DMS153 treated with DMSO at 0.1 percent for 48 hours (cell line): Measurements from ENCODE around the gene RIPOR1.
A peak's percentile ranks its signal among the peaks of the same experiment; 100 is the strongest.
"Not testable (repeated sequence)": the region's sequence is repeated elsewhere in the genome, so short reads cannot be mapped to it uniquely, and the experiment has no call there.

Experiments used
- DNase-seq: peaks from one replicate; lab custom pipeline; 2025; ENCODE audit not compliant: unreplicated experiment; lab: John Stamatoyannopoulos, UW

Gene RIPOR1

DNA sequence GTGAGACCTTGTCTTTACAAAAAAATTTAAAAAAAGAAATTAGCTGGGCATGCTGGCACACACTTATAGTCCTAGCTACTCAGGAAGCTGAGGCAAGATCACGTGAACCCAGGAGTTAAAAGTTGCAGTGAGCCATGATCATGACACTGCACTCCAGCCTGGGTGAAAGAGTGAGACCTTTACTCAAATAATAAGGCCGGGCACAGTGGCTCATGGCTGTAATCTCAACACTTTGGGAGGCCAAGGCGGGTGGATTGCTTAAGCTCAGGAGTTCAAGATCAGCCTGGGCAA lies 11.5 kb upstream of the RIPOR1 start:
- no peak for DNase-seq

DNA sequence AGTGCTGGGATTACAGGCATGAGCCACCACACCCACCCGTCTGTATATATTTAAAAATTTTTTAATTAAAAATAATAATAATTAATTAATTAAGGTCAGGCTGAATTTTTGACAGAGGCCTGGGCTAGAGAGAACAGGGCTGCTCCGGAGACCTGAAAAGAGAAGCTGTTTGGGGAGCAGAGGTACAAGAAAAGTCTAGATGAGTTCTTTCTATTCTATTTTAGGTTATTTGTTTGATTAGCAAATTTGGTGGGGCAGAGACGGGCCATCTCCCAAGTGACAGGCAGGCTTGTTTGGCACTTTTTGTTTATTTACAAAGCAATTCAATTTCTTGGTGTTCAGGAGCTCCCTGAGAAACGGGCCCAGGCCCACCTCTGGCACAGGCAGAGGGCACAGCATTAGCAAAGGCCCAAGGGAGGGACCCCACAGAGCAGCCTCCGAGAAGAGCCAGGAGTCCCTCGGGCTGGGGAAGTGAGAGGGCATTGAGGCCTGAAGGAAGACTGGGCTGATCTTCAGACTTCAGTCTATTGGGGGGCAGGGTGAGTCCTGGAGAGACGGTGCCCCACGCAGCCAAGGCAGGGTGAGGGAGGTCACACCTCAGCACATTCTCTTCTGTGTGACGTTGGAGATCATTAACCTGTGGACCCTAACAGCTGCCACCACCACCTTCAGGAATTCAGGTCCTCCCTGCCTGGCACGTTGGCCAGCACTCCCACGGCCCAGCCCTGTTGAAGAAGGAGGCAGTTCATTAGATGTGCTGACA lies 10.8 kb upstream of the RIPOR1 start:
- DNase-seq, result no peak

DNA sequence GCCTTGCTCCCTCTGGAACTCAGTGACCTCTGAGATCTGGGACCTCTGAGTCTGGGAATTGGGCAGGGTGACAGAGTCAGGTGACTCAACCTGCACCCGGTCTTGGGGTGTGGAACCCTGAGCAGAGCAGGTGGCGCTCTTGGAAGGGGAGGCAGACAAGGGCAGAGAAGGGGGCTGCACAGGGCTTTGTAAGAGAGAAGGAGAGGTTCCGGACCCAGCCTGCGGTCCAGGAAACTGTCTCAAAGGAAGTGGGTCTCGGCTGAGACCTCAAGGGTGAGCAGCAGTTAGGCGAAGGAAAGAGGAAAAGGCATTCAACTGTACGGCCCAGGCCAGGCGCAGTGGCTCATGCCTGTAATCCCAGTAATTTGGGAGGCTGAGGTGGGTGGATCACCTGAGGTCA lies 10.0 kb upstream of the RIPOR1 start:
- DNase-seq, result no peak

DNA sequence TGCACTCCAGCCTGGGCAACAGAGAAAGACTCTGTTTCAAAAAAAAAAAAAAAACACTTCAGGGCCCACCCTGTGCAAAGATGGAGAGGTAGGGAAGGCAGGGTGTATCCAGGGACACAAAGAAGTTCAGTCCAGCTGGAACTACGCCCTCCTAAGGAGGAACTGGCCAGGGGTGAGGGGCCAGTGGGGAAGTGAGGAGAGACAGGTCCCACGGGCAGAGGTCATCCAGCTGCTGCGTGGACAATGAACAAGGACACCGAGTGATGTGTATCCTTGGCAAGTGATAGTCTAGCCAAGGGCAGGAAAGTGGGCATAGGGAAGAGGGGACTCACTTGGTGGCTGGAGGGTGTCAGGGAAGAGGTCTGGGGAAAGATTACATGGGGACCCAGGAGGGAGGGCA lies 9.4 kb upstream of the RIPOR1 start:
- no peak for DNase-seq

DNA sequence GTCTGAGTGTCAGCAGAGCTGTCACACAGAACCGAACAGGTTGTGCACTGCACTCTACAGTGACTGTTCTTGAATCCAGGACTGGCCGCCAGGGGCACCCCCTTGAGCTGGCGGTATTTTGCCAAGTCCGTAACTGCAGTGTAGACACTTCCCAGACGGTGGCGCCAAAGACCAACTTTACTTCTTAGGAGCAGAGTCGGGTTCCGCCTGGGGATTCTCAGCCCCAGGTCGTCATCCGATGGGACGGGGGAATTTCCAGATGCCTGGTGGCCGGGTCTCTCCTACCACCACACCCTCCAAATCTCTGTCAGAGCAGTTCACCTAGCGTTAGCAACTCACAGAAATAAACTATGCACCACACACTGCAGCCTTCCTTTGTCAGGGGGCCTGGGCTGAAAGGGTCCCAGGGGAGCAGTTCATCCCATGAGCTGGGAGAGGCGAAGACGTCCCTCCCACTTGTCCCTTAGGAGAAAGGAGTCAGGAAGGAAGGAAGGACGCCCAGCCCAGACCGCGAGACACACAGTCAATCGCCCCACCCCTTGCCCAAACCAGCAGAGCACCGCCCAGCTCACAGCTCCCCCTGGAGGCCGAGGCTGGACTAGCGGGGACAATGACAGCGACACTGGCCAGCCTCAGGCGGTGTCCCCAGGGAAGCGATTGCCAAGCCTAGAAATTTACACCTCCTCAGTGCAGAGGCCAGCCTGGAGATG lies 7.4 kb upstream of the RIPOR1 start:
- peak; percentile 96 for DNase-seq

DNA sequence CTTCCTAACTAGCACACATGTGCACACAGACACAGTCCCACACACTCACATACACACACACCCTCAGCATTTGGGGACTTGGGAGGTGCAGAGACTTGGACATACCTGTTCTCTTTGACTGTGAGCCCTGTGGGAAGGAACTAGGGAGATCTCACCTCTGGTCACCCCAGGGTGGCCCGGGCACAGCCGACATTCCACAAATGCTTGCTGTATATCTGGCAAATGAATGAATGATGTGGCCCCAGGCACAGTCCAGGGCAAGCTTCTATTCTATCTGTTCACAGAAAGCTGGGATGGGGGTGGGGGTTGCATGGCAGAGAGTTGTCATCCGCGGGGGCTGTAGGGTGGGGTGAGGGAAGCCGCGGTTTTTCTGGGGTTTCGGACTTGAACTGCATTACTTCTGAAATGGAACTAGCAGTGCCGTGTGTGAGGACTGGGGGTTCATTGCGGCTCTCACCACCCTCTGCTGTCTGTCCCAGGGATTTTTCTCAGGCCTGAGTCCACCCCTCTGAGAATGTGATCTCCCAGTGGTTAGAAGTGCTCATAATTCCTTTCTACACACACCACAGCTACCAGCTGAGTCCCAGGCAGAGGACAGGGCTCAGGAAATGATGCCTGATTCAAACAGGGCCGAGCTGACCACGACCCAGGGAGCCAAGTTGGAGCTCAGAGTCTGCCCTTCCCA lies 3.3 kb upstream of the RIPOR1 start:
- DNase-seq, result no peak

DNA sequence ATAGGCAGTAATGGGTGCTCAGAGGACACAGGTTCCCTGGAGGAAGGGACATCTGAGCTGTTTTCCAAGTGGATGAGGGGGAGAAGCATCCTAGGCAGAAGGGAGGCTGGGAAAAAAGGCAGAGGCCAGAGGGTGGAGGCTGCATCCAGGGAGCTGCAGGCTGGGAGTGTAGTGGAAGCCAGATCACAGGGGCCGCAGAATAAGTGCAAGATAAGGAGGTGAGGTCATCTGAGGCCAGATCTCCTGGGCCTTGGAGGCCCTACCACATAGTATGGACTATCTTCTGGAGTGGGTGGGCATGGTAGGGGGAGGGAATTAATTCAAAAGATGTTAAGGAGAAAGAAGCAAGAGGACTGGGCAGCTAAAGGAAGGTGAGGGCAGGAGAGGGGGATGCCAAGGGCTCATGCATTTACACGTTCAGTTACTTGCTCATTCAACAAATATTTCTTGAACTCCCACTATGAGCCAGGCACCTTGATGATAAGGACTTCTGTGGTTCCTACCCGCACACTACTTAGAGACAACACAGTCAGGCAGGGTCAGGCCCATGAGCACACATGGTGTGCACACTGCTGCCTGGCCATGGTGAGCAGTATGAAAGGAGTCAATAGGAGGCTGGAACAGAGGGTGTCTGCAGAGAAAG lies 2.4 kb upstream of the RIPOR1 start:
- DNase-seq, result no peak

DNA sequence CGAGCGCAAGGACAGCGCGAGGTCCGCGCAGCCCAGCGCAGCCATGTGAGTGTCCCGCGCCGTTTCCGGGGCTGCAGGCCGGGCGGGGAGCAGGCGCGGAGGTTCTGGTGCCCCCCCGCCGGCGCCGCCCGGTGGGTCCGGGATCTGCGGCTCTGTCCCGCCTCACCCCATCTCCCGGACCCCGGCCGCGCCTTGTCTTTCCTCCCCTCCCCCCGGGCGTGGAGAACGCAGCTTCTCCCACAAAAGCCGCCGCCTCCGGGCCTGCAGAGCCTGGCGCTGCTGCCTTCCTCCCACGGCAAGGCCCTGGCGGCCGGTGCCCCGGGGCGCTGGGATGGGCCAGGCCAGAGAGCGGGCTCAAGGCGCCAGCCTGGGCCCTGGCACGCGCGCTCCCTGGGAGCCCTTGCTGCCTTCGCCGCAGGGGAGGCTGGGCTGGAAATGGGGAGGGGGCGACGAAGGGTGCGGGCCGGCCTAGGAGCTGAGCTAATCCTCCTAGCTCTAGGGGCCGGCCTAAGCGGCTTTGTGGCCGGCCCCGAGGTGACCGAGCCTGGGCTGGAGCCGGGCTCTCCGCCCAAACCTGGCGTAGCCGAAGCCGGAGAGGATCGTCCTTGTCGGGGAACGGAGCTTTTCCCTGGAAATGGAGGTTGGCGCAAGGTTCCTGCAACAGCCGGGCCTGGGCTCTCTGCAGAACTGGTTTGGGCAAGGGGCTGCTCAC lies 397 bp downstream of the RIPOR1 start:
- DNase-seq, result no peak

DNA sequence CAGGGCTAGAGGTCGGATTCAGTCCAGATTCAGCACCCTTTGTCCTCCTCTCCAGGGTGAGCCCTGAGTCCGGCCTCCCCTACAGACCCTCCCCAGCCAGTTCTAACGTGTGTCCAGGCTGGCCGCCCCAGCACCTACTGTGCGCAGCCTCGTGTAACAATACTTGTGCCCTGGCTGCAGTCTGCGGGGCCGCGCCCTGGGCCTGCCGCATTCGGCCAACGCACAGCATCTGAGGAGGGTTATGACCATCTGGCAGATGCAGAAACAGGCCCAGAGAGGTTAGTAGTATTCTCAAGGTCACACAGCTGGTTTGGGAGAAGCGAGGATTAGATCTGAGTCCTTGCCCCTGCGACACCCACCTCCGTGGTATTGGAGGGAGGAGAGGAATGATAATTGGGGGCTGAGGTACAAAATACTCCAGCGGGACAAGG lies 968 bp downstream of the RIPOR1 start:
- no peak for DNase-seq

DNA sequence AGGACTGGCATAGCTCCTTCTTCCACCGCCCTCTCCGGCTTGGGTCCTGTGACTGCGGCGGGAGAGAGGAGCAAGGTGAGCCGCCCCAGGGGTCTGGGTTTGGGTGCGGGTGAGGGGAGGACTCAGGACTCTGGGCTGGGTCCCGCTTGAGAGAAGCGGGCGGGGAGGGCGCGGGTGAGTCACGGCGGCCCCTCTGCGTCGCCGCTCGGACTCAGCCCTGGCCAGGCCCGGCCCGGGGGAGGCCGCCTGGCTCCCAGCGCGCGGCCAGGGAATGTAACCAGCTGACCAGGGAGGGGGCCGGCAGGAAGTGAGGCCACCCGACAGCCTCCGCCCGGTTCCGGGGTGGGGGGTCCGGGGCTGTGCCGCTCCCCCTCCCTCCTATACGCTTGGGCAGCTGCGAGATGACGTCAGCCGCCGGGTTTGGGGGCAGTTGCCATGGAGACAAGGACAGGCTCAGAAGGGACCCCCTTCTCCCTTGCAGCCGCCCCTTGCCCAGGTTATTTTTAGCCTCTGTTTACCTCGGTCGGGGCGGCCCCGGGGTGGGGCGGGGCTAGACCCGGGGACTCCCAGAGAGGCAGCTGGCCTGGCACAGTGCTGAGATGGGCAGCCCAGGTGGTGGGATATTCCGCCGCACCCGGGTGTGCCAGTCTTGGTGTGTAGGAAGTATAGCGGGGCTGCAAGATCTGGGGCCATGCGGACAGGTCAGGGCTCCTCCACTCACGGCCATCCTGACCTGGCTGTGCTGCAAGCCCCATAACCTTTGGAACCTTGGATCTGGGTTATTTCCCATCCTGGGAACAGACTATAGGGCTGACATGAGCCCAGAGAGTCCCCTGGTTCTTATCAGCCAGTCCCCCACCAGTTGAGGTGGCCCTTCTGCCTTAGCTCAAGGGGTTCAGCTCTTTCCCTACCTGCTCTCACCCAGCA lies 1.6 kb downstream of the RIPOR1 start:
- DNase-seq, result no peak

DNA sequence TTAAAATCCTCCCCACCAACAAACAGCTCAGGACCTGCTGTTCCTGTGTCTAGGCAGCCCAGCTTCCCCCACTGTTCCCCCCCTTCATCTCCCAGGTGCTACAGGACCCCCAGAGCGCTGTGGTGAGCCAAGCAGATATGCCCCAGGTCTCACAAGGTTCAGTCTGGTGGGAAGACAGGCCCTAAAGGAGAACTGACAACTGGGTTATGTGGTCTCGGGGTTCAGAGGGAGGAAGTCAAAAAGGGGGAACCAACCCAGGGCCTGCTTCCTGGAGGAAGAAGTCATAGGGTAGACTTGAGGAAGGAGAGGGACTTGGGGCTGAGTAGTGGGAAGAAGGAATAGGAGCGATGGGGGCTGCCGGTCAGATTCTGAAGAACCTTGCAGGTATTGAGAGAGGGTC lies 2.6 kb downstream of the RIPOR1 start:
- no peak for DNase-seq

DNA sequence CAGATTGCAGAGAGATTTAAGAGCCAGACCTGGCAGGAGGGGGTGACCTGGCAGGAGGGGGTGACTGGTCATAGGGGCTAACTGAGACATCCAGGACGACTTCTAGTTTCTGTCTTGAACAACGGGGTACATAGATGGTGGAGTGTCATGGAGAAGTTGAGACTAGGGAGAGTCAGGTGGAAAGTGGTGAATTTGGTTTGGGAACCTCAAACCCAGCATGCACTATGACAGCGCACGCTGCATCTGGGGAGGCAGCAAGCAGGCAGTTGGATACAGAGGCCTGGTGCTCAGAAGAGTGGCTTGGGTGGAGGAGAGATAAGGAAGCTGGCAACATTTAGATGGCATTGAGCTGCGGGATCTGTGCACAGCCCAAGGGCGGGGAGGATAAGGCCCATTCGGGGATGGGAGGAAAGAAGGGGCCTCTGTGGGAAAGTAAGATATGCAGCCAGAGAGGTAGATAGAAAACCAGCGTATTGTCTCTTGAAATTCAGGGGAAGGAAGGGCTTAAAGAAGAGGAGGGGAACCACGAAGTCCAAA lies 4.5 kb downstream of the RIPOR1 start:
- DNase-seq, result no peak

DNA sequence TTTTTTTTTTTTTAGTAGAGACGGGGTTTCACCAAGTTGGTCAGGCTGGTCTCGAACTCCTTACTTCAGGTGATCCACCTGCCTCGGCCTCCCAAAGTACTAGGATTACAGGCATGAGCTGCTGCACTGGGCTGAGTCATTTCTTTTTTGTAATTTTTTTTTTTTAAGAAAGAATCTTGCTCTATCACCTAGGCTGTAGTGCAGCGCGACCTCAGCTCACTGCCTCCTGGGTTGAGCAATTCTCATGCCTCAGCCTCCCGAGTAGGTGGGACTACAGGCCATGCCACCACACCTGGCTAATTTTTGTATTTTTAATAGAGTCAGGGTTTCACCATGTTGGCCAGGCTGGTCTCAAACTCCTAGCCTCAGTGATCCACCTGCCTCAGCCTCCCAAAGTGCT lies 5.4 kb downstream of the RIPOR1 start:
- DNase-seq, result not testable (repeated sequence)

DNA sequence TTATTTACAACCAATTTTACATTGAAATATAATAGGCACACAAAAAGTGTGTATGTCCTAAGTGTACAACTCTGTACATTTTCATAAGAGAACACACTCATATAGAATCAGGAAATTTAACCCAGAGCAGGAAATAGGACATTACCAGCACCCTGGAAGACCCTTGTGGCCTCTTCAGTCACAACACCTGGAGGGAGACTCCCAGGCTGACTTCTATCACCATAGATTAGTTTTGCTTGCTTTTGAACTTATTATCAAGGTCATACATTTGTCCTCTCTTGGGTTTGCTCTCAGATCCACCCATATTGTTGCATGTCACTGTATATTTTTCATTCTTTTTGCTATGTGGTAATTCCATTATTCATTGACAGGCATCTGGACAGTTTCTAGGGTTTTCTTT lies 5.8 kb downstream of the RIPOR1 start:
- DNase-seq, result no peak

DNA sequence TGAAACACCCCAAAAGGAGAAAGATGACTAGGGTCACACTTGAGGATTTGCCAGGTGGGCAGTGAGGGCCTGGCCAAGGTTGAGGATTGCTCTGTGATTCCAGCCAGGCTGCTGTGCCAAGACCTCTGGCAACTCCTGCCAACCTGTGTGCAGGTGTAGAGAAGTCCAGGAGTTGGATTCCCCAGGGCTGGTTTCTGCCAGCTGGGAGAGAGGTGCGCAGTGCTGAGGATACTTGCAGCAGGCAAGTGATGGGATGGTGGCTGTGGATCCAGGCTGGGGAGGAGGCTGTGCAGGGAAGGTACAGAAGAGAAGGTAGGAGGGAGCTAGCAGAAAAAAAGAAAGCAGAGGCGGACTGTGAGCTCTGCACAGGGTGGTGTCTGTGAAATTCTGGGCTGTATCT lies 6.6 kb downstream of the RIPOR1 start:
- no peak for DNase-seq

DNA sequence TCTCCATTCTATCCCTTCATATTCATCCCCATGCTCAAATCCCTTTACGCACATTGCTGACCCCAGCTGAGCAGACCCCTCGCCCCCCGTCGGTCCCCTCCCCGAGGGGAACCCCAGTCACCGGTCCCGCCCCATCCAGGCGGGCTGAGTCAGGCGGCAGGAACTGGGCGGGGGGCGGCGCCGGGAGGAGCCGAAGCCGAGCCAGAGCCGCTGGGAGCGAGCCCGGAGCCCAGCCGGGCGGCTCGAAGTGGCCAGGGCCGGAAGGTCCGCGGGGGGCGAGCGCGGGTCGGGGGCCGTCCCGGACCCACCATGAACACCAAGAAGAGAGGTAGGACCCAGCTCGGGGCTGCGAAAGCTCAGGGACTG lies 8.6 kb downstream of the RIPOR1 start:
- DNase-seq, result no peak

DNA sequence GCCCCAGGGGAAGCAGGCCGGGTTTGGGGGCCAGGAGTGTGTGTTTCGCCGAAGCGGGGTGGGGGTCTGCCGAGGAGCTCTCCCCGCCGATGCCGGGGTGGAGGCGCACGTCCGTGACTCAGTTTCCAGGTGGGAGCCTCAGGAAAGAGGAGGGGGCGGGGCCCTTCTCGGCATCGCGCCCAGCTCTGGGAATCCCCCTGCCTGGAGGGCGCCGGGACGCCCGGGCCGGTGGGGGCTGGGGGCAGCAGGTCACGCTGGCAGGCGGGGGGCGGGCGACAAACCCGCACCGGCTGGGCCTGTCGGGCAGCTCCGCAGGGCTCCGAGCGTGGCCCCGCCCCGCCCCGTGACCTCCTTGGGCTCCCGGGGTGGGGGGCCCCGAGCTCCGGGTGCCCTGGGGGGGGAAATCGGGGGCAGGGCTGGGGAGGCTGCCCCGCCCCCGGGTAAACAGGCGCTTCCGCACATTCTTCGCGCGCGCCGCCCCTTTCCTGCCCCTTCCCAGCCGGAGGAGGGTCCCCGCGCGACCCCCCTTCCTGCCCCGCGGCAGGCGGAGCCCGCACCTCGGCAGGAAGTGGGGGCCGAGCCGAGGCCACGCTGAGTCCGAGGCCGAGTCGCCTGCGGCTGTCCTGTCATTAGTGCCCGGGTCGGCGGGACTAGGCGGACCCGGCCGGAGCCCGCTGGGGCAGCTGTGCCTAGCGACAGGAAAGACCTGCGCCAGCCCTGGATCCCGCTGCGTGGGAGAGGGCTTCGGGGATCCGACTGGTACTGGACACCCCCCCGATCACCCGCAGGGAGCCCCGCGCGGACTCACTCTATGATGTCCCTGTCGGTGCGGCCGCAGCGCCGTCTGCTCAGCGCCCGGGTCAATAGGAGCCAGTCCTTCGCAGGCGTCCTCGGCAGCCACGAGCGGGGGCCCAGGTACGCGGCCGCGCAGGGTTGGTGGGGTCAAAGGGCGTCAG lies 9.3 kb downstream of the RIPOR1 start:
- no peak for DNase-seq

DNA sequence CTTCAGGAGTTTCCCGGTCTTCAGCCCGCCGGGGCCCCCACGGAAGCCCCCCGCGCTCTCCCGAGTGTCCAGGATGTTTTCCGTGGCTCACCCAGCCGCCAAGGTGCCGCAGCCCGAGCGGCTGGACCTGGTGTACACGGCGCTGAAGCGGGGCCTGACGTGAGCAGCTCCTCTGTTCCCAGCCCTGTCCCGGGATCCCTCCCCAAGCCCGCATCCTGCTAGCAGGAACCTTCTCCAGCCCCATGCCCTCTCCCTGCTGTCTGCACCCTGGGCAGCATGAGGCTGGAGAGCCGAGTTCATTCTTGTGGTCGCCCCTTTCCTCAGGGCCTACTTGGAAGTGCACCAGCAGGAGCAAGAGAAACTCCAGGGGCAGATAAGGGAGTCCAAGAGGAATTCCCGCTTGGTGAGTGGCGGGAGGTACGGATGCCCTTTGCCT lies 10.1 kb downstream of the RIPOR1 start:
- no peak for DNase-seq

DNA sequence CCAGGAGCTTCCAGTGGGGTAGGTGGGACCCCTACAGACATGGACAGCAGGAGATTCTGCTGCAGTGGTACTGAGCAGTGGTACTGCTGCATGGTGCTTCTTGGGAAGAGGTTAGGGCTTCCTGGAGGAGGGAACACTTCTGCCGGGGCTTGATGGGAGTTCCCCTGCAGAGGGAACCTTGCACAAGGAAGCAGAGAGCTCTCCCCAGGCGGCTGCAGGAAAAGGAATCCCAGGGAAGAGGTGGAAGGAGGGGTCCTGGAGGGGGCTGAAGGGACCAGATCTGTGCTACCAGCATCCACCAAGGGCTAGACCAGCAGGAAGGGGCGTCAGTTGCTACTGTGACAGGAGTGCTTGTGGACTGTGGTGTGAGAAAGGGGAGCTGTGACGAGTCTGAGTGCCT lies 10.6 kb downstream of the RIPOR1 start:
- DNase-seq, result no peak
